ENCODE measurements around the gene THUMPD1. TPM values are rescaled to one million over a fixed set of nuclear protein-coding genes. Genes with fewer than 3 reads are reported as not detected.
"Not testable (repeated sequence)": the region's sequence is repeated elsewhere in the genome, so short reads cannot be mapped to it uniquely, and the experiment has no call there.

The THUMPD1 gene
- polyA plus RNA-seq, 4 donors = 66.0 to 81.7 (median 75.7) TPM

- DNase-seq (ENCODE audit: low read depth in 4 of 4, low spot score in 2 of 4) = no peak
These were observed 8.9 kb upstream of the THUMPD1 start for GRCh38 chr16:20750558-20750957.

- DNase-seq (ENCODE audit: low read depth in 4 of 4, low spot score in 2 of 4) = no peak
These were observed 7.9 kb upstream of the THUMPD1 start for GRCh38 chr16:20749474-20749873.

GRCh38 chr16:20747030-20747816 is 5.6 kb upstream of the THUMPD1 start:
- no peak for DNase-seq (ENCODE audit: low read depth in 4 of 4, low spot score in 2 of 4)

DNA sequence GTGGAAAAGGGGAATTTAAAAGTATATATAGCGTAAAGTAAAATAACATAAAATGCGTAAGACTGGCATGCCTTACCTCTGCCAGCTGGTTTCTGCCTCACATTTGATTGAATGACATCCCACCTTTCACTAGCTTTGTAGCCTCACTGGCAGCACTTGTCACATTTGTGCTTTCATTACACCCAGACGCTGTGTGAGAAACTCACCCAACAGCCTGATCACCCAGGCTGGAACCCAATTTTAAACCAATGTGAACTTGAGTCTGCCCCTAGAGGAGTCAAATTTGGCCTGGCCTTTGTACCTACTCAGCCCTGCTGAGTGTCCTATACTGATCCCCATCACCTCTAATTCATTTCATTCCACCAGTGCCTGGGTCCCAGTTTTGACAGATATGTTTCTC is 4.8 kb upstream of the THUMPD1 start:
- DNase-seq (ENCODE audit: low read depth in 4 of 4, low spot score in 2 of 4) = no peak

DNA sequence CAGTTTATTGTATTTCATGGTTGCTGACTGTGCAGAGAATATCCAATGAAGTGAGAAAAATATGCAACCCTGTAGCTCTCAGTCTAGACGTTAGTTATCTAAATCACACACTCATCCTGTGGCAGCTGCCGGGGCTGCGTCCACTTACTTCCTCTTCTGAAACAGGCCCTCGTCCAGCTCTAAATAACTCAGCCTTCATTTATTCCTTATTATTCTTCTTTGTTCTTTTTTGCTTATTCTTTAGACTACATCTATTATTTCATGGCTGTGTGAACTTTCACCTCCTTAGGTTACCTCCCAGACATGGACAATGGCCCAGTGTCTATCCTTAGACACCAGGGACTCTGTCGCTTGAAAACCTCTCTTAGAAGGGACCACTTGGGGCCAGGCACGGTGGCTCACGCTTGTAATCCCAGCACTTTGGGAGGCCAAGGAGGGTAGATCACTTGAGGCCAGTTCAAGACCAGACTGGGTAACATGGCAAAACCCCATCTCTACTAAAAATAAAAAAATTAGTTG is 3.4 kb upstream of the THUMPD1 start:
- DNase-seq (ENCODE audit: low read depth in 4 of 4, low spot score in 2 of 4) = no peak

- no peak for DNase-seq (ENCODE audit: low read depth in 4 of 4, low spot score in 2 of 4)
These were observed 2.0 kb upstream of the THUMPD1 start for GRCh38 chr16:20743591-20743990.

DNA sequence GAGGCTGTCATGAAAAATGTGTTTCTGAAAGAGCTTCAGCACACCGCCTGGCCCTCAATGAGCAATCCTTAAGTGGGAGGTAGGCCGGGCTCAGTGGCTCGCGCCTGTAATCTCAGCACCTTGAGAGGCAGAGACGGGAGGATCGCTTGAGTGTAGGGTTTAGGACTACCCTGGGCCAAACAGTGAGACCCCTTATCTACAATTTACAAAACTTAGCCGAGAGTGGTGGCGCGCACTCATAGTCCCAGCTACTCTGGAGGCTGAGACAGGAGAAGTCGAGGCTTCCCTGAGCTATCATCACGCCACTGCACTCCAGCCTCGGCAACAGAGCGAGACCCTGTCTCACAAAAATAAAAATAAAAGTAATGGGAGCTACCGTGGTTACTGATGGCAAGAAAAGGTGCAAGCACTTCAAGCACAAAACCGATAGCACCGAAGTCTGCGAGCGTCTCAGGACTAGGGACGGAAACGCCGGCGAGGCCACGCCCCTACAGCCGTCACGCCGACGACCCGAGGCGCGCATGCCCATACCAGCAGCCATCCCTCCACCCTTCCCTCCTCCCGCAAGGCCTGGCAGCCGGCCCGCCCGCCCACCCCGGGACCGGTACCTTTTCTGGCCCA is 607 bp downstream of the THUMPD1 start:
- peak in 1 of 4 donors; percentile 66 for DNase-seq (ENCODE audit: low read depth in 4 of 4, low spot score in 2 of 4)

DNA sequence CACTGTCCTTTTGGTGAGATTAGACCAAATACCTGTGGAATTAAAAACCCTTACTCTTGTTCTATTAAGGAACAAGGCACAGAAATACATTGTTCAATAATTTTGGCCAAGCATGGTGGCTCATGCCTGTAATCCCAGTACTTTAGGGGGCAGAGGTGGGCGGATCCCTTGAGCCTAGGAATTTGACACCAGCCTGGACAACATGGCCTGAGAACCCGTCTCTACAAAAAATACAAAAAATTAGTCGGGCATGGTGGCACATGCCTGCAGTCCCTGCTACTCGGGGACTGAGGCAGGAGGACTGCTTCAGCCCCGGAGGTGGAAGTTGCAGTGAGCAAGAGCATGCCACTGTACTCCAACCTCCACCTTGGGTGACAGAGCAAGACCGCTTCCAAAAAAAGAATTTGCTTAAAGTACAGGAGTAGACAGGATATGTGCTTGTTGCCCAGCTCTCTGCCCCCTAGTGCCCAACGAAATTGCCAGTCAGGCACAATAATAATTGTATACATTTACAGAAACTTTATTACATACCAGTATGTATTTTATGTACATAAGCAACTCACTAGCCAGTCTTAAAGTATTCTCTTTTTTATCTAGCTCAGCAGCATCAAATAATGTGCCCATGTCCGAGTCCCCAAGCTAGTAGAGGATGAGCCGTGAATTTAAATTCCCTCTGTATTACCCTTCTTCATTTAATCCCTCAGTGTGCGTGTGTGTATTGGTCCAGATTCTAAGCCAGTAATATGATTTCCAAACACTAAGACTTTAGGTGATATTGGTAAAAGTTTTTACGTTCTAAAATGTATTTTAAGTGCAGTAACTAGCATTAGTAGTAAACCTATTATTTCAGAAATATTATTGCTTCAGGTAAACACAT is 1.4 kb downstream of the THUMPD1 start:
- DNase-seq (ENCODE audit: low read depth in 4 of 4, low spot score in 2 of 4) = no peak

GRCh38 chr16:20735490-20735889 is 6.1 kb downstream of the THUMPD1 start:
- no peak for DNase-seq (ENCODE audit: low read depth in 4 of 4, low spot score in 2 of 4)

DNA sequence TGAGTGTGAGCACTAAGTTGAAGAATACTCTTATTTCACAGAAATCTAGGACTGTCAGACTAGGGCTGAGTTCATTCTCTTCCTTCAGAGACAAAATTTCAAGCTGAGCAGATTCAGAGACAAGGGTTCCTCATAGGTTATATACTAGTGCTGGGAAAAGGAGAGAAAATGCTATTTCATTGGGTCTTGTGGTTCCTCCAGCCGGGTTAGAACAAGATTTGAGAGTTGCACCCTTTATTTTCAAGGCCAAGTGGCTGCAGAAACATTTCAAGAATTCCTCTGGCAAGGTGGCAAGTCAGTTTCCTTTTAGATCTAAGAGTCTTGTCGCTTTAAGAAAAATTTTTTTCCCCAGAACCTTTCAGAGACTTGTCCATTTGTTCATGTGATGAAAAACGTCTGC is 6.8 kb downstream of the THUMPD1 start:
- DNase-seq (ENCODE audit: low read depth in 4 of 4, low spot score in 2 of 4) = no peak

DNA sequence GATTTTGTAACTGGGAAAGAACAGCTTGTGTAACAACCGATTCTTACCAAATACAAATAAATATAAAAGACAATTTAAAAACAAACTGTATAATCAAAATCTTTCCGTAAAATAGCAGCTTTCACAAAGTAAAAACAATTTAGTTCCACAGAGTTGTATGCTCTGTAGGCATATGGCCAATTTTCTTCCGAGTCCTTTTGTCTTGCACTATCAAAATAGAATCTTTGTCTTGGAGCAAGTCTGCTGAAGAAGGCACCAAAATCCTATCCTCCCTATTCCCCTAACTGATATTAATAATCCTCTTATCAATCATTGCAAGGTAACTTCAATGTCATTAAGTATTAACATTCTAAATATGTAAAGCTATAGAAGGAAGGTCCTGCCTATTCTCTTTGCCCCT is 7.6 kb downstream of the THUMPD1 start:
- no peak for DNase-seq (ENCODE audit: low read depth in 4 of 4, low spot score in 2 of 4)

DNA sequence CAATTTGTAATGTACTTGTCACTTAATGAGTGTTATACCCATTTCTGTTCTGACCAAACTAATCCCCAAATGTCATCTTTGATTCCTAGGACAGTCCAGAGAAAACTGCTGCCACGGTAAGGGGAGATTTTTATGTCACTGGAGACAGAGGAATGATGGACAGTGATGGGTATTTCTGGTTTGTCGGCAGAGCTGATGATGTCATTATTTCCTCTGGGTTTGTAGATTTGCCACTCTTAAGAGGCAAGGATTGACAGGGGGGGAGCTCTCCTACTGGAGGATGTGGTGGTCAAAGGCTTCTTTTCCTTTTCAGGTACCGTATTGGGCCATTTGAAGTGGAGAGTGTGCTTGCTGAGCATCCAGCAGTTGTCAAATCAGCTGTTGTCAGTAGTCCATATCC is 12.5 kb downstream of the THUMPD1 start:
- DNase-seq (ENCODE audit: low read depth in 4 of 4, low spot score in 2 of 4) = no peak

- DNase-seq (ENCODE audit: low read depth in 4 of 4, low spot score in 2 of 4) = no peak
These were observed 14.4 kb downstream of the THUMPD1 start for GRCh38 chr16:20727181-20727580.

GRCh38 chr16:20726661-20727060 is 15.0 kb downstream of the THUMPD1 start:
- DNase-seq (ENCODE audit: low read depth in 4 of 4, low spot score in 2 of 4) = no peak

DNA sequence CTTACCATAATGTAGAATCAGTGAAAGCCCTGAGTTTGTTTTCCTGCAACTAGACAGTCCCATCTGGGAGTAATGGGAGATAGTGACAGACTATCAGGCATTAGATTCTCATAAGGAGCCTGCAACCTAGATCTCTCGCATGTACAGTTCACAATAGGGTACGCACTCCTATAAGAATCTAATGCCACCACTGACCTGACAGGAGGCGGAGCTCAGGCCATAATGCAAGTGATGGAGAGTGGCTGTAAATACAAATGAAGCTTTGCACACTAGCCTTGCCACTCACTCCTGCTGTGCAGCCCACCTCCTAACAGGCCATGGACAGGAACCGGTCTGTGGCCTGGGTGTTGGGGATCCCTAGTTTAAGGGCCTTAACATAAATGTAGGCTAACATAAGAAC is 21.4 kb downstream of the THUMPD1 start:
- DNase-seq (ENCODE audit: low read depth in 4 of 4, low spot score in 2 of 4) = no peak

- not testable (repeated sequence) for DNase-seq (ENCODE audit: low read depth in 4 of 4, low spot score in 2 of 4)
These were observed 23.9 kb downstream of the THUMPD1 start for GRCh38 chr16:20717718-20718117.

DNA sequence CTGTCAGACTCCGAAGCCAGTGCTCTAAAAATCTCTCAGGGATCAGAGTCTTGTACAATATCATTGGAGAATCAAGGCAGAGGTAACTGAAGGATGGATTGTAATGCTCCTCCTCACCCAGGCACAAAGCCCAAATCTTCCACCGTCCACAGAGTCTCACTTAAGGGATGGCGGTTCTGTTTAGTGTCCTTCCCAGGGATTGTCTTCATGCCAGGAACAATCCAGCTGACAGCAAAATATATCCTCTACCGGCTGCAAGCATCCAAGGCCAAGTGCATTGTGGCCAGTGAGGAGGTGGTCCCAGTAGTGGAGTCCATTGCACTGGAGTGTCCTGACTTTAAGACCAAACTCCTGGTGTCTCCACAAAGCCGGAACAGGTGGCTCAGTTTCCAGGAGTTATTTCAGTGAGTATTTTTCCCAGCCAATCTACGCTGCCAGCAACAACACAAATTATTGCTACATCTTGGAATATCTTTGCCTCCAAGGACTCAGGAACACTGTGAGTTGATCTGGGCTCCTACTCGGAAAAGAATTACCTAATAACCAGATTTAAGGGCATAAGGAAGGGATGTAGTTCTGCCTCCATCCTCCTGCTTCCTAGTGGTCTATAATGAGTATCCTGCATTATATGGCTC is 30.2 kb downstream of the THUMPD1 start:
- no peak for DNase-seq (ENCODE audit: low read depth in 4 of 4, low spot score in 2 of 4)

DNA sequence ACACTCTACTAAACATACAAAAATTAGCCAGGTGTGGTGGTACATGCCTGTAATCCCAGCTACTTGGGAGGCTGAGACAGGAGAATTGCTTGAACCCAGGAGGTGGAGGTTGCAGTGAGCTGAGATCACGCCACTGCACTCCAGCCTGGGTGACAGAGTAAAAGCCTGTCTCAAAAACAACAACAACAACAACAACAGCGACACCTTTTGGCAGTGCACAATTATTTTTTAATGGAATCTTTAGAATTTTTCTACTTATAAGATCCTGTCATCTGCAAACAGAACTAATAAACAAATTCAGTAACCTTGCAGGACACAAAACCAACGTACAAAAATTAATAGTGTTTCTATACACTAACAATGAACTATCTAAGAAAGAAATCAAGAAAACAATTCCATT is 33.5 kb downstream of the THUMPD1 start:
- DNase-seq (ENCODE audit: low read depth in 4 of 4, low spot score in 2 of 4) = not testable (repeated sequence)

GRCh38 chr16:20707461-20707860 is 34.2 kb downstream of the THUMPD1 start:
- no peak for DNase-seq (ENCODE audit: low read depth in 4 of 4, low spot score in 2 of 4)

DNA sequence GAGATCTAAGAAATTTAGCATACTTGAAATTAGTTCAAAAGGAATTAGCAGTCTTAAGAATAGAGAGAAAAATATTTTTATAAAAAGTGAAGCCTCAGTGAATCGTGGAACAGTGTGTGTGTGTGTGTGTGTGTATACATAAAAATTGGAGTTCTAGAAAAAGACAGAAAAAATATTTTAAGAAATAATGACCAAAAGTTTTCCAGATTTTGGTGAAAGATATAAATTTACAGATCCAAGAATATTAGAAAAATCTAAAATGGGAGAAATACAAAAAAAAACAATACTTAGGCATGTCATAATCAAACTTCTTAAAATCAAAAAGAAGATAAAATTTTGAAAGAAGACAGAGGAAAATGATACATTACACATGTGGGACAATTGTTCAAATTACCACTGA is 35.6 kb downstream of the THUMPD1 start:
- DNase-seq (ENCODE audit: low read depth in 4 of 4, low spot score in 2 of 4) = not testable (repeated sequence)

DNA sequence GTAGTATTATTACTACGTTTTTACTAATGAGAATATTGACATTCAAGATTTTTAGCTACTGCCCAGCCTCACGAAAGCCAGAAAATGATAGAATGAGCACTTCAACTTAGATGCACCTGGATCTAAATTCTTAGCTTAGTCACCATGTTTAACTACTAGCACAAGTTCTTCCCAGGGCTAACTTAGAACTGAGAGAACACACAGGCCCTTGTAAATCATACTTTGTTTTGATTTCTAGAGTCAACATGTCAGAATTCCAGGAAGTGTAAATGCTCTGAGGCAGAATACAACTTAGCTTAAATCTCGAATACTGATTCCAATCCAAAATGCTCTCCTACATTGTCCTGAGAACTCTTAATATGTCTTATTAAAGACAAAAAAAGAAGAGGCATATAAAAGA is 37.3 kb downstream of the THUMPD1 start:
- DNase-seq (ENCODE audit: low read depth in 4 of 4, low spot score in 2 of 4) = no peak
